Glutamatergic neuron (in vitro differentiated cells): Measurements from ENCODE around the gene KHSRP. TPM values are rescaled to one million over a fixed set of nuclear protein-coding genes. Genes with fewer than 3 reads are reported as not detected.

Source experiments
- DNase-seq: peaks from one replicate; pipeline ENCODE4 v3.0.0; 2022
- H3K27ac Mint-ChIP-seq: one replicate; pipeline ENCODE4 v1.8.0; 2020; ENCODE audit warnings: mild to moderate bottlenecking, mixed read lengths, inconsistent platforms; ENCODE audit not compliant: unreplicated experiment
- H3K27me3 Mint-ChIP-seq: one replicate; pipeline ENCODE4 v1.8.0; 2020; ENCODE audit warnings: mild to moderate bottlenecking, moderate library complexity, mixed read lengths, inconsistent platforms; ENCODE audit not compliant: unreplicated experiment
- H3K36me3 Mint-ChIP-seq: one replicate; pipeline ENCODE4 v1.8.0; 2020; ENCODE audit warnings: mild to moderate bottlenecking, mixed read lengths, inconsistent platforms; ENCODE audit not compliant: unreplicated experiment
- H3K4me1 Mint-ChIP-seq: one replicate; pipeline ENCODE4 v1.8.0; 2020; ENCODE audit warnings: mild to moderate bottlenecking, low read depth, mixed read lengths, inconsistent platforms; ENCODE audit not compliant: unreplicated experiment
- H3K4me3 Mint-ChIP-seq: one replicate; pipeline ENCODE4 v1.8.0; 2020; ENCODE audit warnings: mild to moderate bottlenecking, mixed read lengths, inconsistent platforms; ENCODE audit not compliant: unreplicated experiment
- H3K9me3 Mint-ChIP-seq: one replicate; pipeline ENCODE4 v1.8.0; 2020; ENCODE audit warnings: mild to moderate bottlenecking, moderate library complexity, mixed read lengths, inconsistent platforms; ENCODE audit not compliant: unreplicated experiment
- total RNA-seq: library from RNA; stranded (reverse); fragmentation: NEBNext Ultra II Directional; extraction: Animal tissue kit (Norgen Biotek cat#: 25700); gene quantifications from one replicate; pipeline ENCODE4 v1.2.1, GENCODE V29; 2021; ENCODE audit not compliant: unreplicated experiment
- TF ChIP-seq, protein P1 (sequence below): fragments of 200-600 bp; sonication (generic); IDR thresholded peaks from one replicate; pipeline ENCODE4 v1.5.0; 2021; ENCODE audit not compliant: partially characterized antibody, unreplicated experiment

Gene KHSRP
- total RNA-seq, 1 donor from 2014 or later: 318 TPM

DNA sequence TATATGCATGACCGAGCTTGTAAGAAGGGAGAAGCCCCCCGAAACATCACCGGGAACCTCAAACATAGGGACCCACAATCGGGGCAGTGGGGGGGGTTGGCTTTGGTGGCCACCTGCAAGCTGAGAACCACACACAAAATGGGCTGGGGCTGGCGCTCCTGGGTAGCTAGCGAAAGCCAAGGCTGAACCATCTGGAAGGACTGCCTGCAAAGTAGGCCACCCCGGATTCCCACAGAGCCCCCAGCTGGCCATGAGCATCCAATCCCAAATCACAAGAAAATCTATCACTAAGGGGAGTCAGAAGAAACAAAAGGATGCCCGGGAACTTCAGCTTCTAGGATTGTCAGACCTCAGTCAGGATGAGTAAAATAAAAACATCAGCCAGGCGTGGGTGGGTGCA lies 46.1 kb downstream of the KHSRP start:
- peaks cover 6% of the 10 kb centered on the region for H3K36me3 Mint-ChIP-seq
- peaks cover 2% of the 10 kb centered on the region for H3K9me3 Mint-ChIP-seq
- TF ChIP-seq, protein P1, sequence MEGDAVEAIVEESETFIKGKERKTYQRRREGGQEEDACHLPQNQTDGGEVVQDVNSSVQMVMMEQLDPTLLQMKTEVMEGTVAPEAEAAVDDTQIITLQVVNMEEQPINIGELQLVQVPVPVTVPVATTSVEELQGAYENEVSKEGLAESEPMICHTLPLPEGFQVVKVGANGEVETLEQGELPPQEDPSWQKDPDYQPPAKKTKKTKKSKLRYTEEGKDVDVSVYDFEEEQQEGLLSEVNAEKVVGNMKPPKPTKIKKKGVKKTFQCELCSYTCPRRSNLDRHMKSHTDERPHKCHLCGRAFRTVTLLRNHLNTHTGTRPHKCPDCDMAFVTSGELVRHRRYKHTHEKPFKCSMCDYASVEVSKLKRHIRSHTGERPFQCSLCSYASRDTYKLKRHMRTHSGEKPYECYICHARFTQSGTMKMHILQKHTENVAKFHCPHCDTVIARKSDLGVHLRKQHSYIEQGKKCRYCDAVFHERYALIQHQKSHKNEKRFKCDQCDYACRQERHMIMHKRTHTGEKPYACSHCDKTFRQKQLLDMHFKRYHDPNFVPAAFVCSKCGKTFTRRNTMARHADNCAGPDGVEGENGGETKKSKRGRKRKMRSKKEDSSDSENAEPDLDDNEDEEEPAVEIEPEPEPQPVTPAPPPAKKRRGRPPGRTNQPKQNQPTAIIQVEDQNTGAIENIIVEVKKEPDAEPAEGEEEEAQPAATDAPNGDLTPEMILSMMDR: no peak
- H3K27ac Mint-ChIP-seq: no peak overlapping the region
- no peaks in the 10 kb centered on the region for H3K4me1 Mint-ChIP-seq
- no peak overlapping the region for H3K4me3 Mint-ChIP-seq
- DNase-seq: no peak
- no peaks in the 10 kb centered on the region for H3K27me3 Mint-ChIP-seq

DNA sequence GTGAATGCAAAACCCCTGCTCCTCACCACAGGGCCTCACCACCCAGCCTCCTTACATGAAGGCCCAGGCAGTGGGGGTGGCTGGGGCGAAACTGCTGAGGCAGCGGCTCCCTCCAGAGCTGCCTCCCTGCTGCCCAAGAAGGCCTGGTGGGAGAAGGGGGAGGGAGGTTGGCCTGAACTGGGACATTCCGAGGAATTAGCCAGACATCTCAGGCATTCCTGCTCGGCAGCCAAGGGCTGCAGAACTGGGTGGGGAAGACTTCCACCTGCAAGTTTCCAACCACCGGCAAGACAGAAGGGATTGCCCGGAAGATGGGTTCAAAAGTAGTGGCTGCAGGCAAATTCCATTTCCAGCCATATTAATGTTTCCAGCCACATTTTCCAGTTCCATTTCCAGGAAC lies 46.6 kb downstream of the KHSRP start:
- Mint-ChIP-seq H3K4me3 (no peak overlapping the region), H3K36me3 (peaks cover 6% of the 10 kb centered on the region), H3K4me1 (no peaks in the 10 kb centered on the region), H3K27me3 (no peaks in the 10 kb centered on the region), H3K27ac (no peak overlapping the region), H3K9me3 (peaks cover 2% of the 10 kb centered on the region)
- DNase-seq: no peak
- TF ChIP-seq, protein P1: no peak

DNA sequence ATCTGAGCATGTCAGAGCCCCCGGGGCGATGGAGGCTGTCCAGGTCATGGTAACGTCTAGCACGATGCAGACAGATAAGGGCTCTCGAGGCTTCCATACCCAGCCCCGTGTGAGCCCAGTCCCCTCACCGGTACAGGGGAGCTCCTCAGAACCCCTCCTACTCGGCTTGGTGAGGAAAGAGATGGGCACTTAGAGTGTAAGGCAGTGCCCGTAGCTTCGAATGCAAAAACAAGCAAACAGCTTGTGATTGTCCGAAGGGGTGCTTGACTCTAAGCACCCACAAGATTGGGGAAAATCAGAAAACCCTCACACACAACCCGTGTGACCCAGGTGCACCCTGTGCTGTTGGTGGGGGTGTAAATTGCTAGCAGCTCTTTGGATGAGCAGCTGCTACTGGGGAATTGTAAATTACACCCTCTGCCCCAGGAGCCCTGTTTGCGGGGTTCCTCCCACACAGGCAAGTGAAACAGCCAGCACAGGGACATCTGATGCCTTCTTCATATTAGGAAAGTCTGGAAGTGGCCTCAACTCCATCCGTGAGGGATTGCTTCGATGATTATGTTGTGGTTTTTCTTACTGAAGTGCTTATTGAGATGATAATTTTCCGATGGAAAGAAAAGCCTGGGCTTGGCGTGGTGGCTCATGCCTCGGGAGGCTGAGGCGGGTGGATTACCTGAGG lies 48.0 kb downstream of the KHSRP start:
- Mint-ChIP-seq H3K36me3 (peaks cover 6% of the 10 kb centered on the region), H3K9me3 (peaks cover 9% of the 10 kb centered on the region), H3K27me3 (peaks cover 3% of the 10 kb centered on the region), H3K4me3 (no peak overlapping the region), H3K27ac (no peak overlapping the region), H3K4me1 (peaks cover 2% of the 10 kb centered on the region)
- DNase-seq: no peak
- TF ChIP-seq, protein P1: no peak

DNA sequence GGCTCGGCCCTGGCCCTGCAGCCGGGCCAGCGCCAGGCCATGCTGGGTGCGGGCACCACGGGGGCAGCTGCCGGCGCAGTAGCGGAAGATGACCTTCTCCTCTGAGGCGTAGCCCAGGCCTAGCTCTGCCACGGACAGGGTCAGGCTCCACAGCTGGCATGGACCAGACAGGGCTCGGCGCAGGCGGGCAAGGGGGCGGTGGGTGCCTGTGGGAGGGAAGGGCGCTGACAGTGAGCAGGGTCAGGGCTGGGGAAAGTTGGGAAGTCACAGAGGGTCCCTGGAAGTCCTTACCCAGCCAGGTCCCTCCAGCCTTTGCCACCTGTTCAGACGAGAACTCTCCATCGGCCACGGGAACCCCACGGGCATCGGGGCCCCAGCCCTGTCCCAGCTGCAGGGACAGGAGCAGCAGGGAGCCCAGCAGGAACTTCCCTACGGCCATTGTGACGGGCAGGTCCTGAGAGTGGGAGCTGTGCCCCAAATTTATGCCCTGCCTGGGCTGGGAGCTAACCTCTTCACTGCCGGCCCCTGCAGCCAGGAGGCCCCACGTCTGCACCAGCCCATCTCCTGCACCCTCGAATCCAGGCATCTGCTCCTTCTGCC lies 49.1 kb downstream of the KHSRP start, which contains the start of gene PSPN:
Gene PSPN, minus strand, starts transcription at position 523 of the 600 bp plus-strand sequence. Its CDS starts 84 bp downstream, at position 439.
- H3K4me1 Mint-ChIP-seq: peaks cover 2% of the 10 kb centered on the region
- peaks cover 6% of the 10 kb centered on the region for H3K36me3 Mint-ChIP-seq
- no peak within 1 kb of the TSS for H3K4me3 Mint-ChIP-seq
- DNase-seq: no peak
- H3K27me3 Mint-ChIP-seq: peaks cover 3% of the 10 kb centered on the region
- TF ChIP-seq, protein P1: no peak
- peaks cover 9% of the 10 kb centered on the region for H3K9me3 Mint-ChIP-seq
- no peak within 1 kb of the TSS for H3K27ac Mint-ChIP-seq
